Measurements from ENCODE around the gene NFXL1. TPM values are rescaled to one million over a fixed set of nuclear protein-coding genes. Genes with fewer than 3 reads are reported as not detected.

Gene NFXL1
- total and polyA plus RNA-seq, 9 donors, result 5.8 to 15.7 (median 13.6) TPM

DNA sequence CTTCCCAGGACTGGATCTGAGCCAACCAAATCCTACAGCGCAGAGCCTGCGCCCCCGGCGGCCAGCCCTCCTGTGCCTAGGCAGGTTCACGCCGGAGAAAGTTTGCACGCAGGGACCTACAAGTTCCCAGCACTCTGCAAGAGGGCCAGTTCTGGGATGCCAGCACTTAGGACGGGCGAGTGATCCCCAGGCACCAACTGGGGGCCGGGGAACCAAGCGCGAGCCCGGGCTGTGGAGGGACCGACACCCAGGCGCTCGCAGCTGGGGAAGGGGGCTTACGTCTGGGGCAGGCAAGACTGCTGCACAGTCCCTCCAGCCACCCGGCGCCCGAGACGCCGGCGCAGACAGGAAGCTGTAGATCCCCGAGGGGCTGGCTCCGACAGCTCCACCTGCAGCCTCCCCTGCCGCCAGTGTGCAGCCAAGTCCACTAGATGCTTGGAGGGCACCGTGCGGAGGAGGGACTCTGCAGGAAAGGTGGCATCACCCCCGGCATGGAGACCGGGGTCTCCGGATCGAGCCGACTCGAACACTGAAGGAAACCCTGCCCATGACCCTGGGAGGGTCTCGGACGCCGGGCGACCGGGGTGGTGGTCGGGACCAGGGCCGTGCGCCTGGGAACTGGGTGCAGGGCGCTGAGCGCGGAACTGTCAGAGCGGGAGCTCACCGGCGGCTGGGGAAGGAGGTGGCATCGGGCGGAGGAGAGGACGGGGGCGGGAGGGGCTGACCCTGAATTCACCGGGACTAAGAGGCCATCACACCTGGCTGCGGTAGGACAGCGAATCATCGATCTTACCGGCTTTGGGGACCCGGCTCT, 77.1 kb downstream of the NFXL1 start:
- 0 to 1% (median 1%) methylated on average over 58 of the region's 58 CpGs for WGBS, 3 donors
- intact Hi-C loops (cut with DNase I), result no loop called here
- H3K4me3 ChIP-seq, result peak overlapping the region; percentile 49
- peak; percentile 14 to 41 (median 26) for DNase-seq
- no peaks in the 10 kb centered on the region for H3K9me3 ChIP-seq
- H3K27ac ChIP-seq, result no peak overlapping the region
- peaks cover 4% of the 10 kb centered on the region for H3K4me1 ChIP-seq (ENCODE audit: insufficient read depth)
- H3K36me3 ChIP-seq, result no peaks in the 10 kb centered on the region
- H3K27me3 ChIP-seq, result no peaks in the 10 kb centered on the region
- TF ChIP-seq, protein P1, sequence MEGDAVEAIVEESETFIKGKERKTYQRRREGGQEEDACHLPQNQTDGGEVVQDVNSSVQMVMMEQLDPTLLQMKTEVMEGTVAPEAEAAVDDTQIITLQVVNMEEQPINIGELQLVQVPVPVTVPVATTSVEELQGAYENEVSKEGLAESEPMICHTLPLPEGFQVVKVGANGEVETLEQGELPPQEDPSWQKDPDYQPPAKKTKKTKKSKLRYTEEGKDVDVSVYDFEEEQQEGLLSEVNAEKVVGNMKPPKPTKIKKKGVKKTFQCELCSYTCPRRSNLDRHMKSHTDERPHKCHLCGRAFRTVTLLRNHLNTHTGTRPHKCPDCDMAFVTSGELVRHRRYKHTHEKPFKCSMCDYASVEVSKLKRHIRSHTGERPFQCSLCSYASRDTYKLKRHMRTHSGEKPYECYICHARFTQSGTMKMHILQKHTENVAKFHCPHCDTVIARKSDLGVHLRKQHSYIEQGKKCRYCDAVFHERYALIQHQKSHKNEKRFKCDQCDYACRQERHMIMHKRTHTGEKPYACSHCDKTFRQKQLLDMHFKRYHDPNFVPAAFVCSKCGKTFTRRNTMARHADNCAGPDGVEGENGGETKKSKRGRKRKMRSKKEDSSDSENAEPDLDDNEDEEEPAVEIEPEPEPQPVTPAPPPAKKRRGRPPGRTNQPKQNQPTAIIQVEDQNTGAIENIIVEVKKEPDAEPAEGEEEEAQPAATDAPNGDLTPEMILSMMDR (IDR thresholded peaks at IDR 0.05), result no peak
- TF ChIP-seq EP300 (IDR thresholded peaks at IDR 0.05), result no peak
- no peak for TF ChIP-seq POLR2A (IDR thresholded peaks at IDR 0.05)

DNA sequence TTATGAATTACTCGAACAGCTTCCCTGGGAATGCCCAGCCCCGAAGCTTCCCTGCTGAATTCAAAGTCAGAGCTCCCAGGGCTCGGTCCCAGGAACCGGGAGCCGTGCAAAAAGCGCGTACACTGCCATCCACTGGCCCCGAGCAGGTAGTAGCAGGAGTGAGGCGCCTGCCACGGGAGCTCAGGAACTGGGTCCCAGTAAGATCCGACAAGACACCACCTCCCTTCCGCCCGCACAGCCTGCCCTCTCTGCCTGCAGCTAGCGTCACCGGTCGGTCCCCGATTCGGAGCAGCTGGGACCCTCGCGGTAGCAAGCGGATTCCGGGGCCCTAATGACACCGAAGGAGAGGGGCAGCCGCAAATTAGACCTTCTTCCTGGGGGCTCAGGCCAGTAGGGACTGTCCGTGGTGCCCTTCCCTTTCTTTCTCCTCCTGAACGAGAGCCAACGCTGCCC, 77.7 kb downstream of the NFXL1 start:
- TF ChIP-seq EP300 (IDR thresholded peaks at IDR 0.05) (no peak), POLR2A (IDR thresholded peaks at IDR 0.05) (no peak)
- TF ChIP-seq, protein P1 (IDR thresholded peaks at IDR 0.05), result peak in 1 of 3 donors; percentile 33
- H3K4me1 ChIP-seq (ENCODE audit: insufficient read depth), result peaks cover 4% of the 10 kb centered on the region
- WGBS, 3 donors, result 0 to 1% (median 0%) methylated on average over 27 of the region's 27 CpGs
- H3K27me3 ChIP-seq, result no peaks in the 10 kb centered on the region
- H3K9me3 ChIP-seq, result no peaks in the 10 kb centered on the region
- peak overlapping the region; percentile 49 for H3K4me3 ChIP-seq
- no peaks in the 10 kb centered on the region for H3K36me3 ChIP-seq
- intact Hi-C loops (cut with DNase I), result no loop called here
- no peak overlapping the region for H3K27ac ChIP-seq
- peak; percentile 51 to 78 (median 64) for DNase-seq

GRCh38 chr4:47835494-47835893, 78.9 kb downstream of the NFXL1 start:
- no peaks in the 10 kb centered on the region for H3K9me3 ChIP-seq
- TF ChIP-seq, protein P1 (IDR thresholded peaks at IDR 0.05), result no peak
- TF ChIP-seq EP300 (IDR thresholded peaks at IDR 0.05) (no peak), POLR2A (IDR thresholded peaks at IDR 0.05) (no peak)
- no peaks in the 10 kb centered on the region for H3K36me3 ChIP-seq
- H3K27ac ChIP-seq, result no peak overlapping the region
- peaks cover 4% of the 10 kb centered on the region for H3K4me1 ChIP-seq (ENCODE audit: insufficient read depth)
- intact Hi-C loops (cut with DNase I), result no loop called here
- no peak for DNase-seq
- no peaks in the 10 kb centered on the region for H3K27me3 ChIP-seq
- whole genome bisulfite sequencing, 3 donors, result 67 to 79% (median 70%) methylated on average over 2 of the region's 2 CpGs
- no peak overlapping the region for H3K4me3 ChIP-seq

DNA sequence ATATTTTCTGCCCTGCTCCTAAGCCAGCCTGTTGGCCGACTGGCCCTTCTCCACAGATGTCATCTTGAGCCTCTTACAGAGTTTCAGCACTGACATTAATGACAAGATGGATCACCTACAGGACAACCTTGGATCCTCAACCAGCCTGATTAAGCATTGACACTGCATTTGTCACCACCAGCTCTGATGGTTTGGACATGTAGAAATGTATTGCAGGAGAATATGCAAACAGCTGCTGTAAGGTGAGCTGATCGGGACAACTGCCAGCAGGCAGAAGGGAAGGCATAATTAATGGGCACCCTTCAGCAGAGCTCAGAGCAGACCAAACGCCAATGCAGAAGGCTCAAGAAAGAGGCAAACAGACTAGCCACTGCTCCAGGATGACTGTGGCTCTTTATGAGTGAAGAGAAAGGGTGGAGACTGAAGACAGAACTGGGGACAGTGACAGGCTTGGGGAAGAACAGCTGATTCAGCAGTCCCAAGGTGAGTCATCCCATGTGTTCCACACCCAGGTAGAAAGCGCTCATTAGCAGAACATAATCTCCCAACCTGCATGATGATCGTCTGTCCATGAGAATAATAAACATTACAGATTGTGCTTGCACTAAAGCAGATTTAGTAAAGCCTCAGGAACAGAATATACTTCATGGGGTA, 83.2 kb downstream of the NFXL1 start:
- WGBS, 3 donors, result 58 to 62% (median 60%) methylated on average over 5 of the region's 5 CpGs
- Histone ChIP-seq H3K9me3 (no peaks in the 10 kb centered on the region), H3K27me3 (no peaks in the 10 kb centered on the region), H3K4me3 (no peak overlapping the region), H3K36me3 (no peaks in the 10 kb centered on the region), H3K4me1 (ENCODE audit: insufficient read depth) (peaks cover 2% of the 10 kb centered on the region), H3K27ac (no peak overlapping the region)
- intact Hi-C loops (cut with DNase I), result no loop called here
- TF ChIP-seq EP300 (IDR thresholded peaks at IDR 0.05) (no peak), POLR2A (IDR thresholded peaks at IDR 0.05) (no peak)
- TF ChIP-seq, protein P1 (IDR thresholded peaks at IDR 0.05), result no peak
- no peak for DNase-seq
